K562 (cell line): ENCODE measurements around the gene HAPLN3.
A peak's percentile ranks its signal among the peaks of the same experiment; 100 is the strongest.

Source experiments
- COPS2 ChIP-seq: fragments of 450-650 bp; conservative IDR thresholded peaks from 2 replicates; pipeline ENCODE4 v1.6.1; 2016; ENCODE audit warnings: mild to moderate bottlenecking, moderate library complexity
- RAD21 ChIP-seq, 2 experiments: fragments of 250-450 bp in 1 of 2; fragments of 450-650 bp in 1 of 2; sonication (Bioruptor Pico) in 1 of 2; formaldehyde crosslinking in 1 of 2; IDR thresholded peaks in 1 of 2; conservative IDR thresholded peaks in 1 of 2; 2 replicates each; pipeline versions ENCODE4 v1.4.0 to v1.8.0; 2020 to 2022; ENCODE audit warnings: mild to moderate bottlenecking in 2 of 2, moderate library complexity in 1 of 2
- RFX5 ChIP-seq: IDR thresholded peaks from 2 replicates; pipeline ENCODE4 v1.6.1; 2011; ENCODE audit warnings: low read depth, mild to moderate bottlenecking, improper control_type of control experiment, low read length
- TAF1 ChIP-seq: IDR thresholded peaks from 2 replicates; pipeline ENCODE4 v1.6.1; 2011; ENCODE audit warnings: mild to moderate bottlenecking, low read length, moderate library complexity; ENCODE audit not compliant: insufficient read depth, control insufficient read depth, severe bottlenecking; ENCODE audit errors: extremely low read depth
- TF ChIP-seq, protein P1 (sequence below), 3 experiments: IDR thresholded peaks in 2 of 3; conservative IDR thresholded peaks in 1 of 3; 2 replicates each; pipeline ENCODE4 v1.5.1; 2011 to 2012; ENCODE audit warnings: low read length in 3 of 3, mild to moderate bottlenecking in 3 of 3, control low read depth in 2 of 3, improper control_type of control experiment in 1 of 3, inconsistent platforms in 1 of 3, low read depth in 1 of 3, mixed read lengths in 1 of 3, moderate library complexity in 1 of 3; ENCODE audit not compliant: insufficient read depth in 2 of 3

DNA sequence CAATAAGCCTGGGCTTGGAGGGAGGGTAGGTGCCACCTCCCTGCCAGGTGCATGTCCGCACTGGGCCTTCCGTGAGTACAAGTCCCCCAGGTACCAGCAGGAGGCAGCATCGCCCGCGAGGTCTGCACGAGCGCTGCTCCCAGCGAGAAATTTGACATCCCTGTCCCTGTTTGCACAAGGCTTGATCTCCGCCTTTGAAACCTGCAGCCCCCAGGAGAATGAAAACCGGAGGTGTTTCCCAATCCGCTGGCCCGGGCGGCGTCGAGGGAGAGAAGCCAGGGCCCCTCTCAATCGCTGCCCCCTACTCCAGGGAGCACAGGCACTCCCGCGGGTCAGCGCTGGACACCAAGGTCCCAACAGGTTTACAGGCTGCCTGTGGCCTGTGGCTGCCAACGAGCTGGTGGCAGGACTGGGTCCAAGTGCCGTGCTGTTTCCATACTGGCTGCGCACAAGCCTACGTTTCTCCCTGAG lies 961 bp downstream of the HAPLN3 start:
- TF ChIP-seq COPS2 (no peak), TAF1 (no peak), RAD21 (CRISPR knock-in tag; conservative IDR thresholded peaks at IDR 0.05 in 1 of 2, IDR thresholded peaks at IDR 0.05 in 1 of 2) (peak; percentile 44 to 81; a peak in 3 of 4 replicates), RFX5 (no peak)
- TF ChIP-seq, protein P1, sequence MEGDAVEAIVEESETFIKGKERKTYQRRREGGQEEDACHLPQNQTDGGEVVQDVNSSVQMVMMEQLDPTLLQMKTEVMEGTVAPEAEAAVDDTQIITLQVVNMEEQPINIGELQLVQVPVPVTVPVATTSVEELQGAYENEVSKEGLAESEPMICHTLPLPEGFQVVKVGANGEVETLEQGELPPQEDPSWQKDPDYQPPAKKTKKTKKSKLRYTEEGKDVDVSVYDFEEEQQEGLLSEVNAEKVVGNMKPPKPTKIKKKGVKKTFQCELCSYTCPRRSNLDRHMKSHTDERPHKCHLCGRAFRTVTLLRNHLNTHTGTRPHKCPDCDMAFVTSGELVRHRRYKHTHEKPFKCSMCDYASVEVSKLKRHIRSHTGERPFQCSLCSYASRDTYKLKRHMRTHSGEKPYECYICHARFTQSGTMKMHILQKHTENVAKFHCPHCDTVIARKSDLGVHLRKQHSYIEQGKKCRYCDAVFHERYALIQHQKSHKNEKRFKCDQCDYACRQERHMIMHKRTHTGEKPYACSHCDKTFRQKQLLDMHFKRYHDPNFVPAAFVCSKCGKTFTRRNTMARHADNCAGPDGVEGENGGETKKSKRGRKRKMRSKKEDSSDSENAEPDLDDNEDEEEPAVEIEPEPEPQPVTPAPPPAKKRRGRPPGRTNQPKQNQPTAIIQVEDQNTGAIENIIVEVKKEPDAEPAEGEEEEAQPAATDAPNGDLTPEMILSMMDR (IDR thresholded peaks at IDR 0.05 in 2 of 3, conservative IDR thresholded peaks at IDR 0.05 in 1 of 3; ENCODE audit: insufficient read depth in 2 of 3, low read depth in 1 of 3, low read length in 3 of 3), result peak; percentile 85 to 90 (median 86)
